ENCODE results near the gene MDH1B. TPM values are rescaled to one million over a fixed set of nuclear protein-coding genes. Genes with fewer than 3 reads are reported as not detected.

MDH1B gene
- total RNA-seq, 2 experiments from 2014 or later = 0.25 to 0.31 TPM

- H3K27me3 ChIP-seq (ENCODE audit: control insufficient read depth in 1 of 2, insufficient read depth in 2 of 2, low read length in 2 of 2) = peaks cover 2 to 7% of the 10 kb centered on the region in 2 experiments
- H3K4me3 ChIP-seq (ENCODE audit: low read length) = no peak overlapping the region
- H3K36me3 Mint-ChIP-seq (ENCODE audit: low read depth) = no peaks in the 10 kb centered on the region
- POLR2A ChIA-PET = no interaction called here
- intact Hi-C loops (cut with DNase I, micrococcal nuclease) = no loop called here
- H3K27me3 Mint-ChIP-seq = peaks cover 23% of the 10 kb centered on the region
- no peak for TF ChIP-seq CTCF (IDR thresholded peaks at IDR 0.05)
- peaks cover 0 to 3% of the 10 kb centered on the region in 2 experiments for H3K9me3 ChIP-seq (ENCODE audit: control insufficient read depth in 1 of 2, insufficient read depth in 1 of 2, low read length in 2 of 2)
- H3K4me1 ChIP-seq (ENCODE audit: insufficient read depth, low read length) = no peaks in the 10 kb centered on the region
- no peak overlapping the region for H3K27ac Mint-ChIP-seq
- H3K36me3 ChIP-seq (ENCODE audit: insufficient read depth, low read length) = no peaks in the 10 kb centered on the region
- DNase-seq (no peak), ATAC-seq (ENCODE audit: poor library complexity) (no peak)
- H3K4me1 Mint-ChIP-seq (ENCODE audit: low read depth) = no peaks in the 10 kb centered on the region
- H3K4me3 Mint-ChIP-seq = no peak overlapping the region
- no peak overlapping the region for H3K27ac ChIP-seq (ENCODE audit: low read depth in 1 of 2, low read length in 2 of 2)
- CTCF ChIA-PET = no interaction called here
- H3K9me3 Mint-ChIP-seq = no peaks in the 10 kb centered on the region
These were observed 31.8 kb downstream of the MDH1B start for GRCh38 chr2:206733341-206733740.

DNA sequence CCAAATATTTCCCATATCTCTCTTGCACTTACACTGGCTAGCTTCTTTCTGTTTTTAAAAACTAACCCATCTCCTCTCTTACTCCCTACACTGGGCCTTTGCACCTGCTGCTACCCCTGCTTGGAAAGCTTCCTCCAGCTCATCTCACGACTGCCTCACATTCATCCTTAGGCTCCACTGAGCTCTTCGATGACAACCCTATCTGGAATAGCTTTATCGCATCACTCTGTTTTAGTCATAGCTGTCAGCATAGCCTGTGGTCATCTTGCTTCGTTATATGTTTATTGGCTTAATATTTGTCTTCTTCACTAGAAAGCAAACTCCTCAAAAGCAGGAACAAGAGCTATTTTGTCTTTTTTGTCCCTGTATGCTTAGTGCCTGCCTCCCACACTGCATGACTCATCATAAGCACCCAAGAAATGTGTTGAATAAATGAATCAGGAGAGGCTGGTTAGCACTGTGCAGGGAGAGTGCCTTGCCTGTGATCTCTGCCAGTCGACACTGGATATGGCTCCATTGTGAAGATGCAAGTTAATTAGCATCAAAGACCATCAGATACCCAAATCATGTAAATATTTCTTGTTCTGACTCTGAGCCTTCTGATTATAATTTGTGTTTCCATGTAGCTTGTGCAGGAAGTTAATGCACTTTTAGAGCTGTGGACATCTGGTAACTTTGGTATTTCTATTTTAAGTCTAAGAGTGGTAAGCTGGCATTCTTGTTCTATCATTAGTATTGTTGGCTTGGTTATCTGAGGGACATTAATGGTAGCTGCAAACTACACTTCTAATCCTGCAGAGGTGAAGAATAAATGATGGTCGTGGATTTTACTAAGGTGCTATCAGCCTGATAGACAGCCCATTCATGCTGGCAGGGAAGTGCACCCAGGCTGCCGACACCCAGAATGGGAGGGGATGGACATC, 36.6 kb downstream of the MDH1B start:
- DNase-seq = no peak
- no peaks in the 10 kb centered on the region for H3K36me3 Mint-ChIP-seq (ENCODE audit: low read depth)
- Histone ChIP-seq H3K4me3 (ENCODE audit: low read length) (no peak overlapping the region), H3K4me1 (ENCODE audit: insufficient read depth, low read length) (no peaks in the 10 kb centered on the region), H3K27ac (ENCODE audit: low read depth in 1 of 2, low read length in 2 of 2) (no peak overlapping the region), H3K9me3 (ENCODE audit: control insufficient read depth in 1 of 2, insufficient read depth in 1 of 2, low read length in 2 of 2) (peaks cover 0 to 3% of the 10 kb centered on the region in 2 experiments), H3K27me3 (ENCODE audit: control insufficient read depth in 1 of 2, insufficient read depth in 2 of 2, low read length in 2 of 2) (peaks cover 3 to 7% of the 10 kb centered on the region in 2 experiments), H3K36me3 (ENCODE audit: insufficient read depth, low read length) (no peaks in the 10 kb centered on the region)
- ATAC-seq (ENCODE audit: poor library complexity) = no peak
- peaks cover 41% of the 10 kb centered on the region for H3K27me3 Mint-ChIP-seq
- H3K27ac Mint-ChIP-seq = no peak overlapping the region
- CTCF ChIA-PET = no interaction called here
- H3K9me3 Mint-ChIP-seq = no peaks in the 10 kb centered on the region
- no peak overlapping the region for H3K4me3 Mint-ChIP-seq
- POLR2A ChIA-PET = no interaction called here
- intact Hi-C loops (cut with DNase I, micrococcal nuclease) = no loop called here
- no peaks in the 10 kb centered on the region for H3K4me1 Mint-ChIP-seq (ENCODE audit: low read depth)
- TF ChIP-seq CTCF (IDR thresholded peaks at IDR 0.05) = no peak

DNA sequence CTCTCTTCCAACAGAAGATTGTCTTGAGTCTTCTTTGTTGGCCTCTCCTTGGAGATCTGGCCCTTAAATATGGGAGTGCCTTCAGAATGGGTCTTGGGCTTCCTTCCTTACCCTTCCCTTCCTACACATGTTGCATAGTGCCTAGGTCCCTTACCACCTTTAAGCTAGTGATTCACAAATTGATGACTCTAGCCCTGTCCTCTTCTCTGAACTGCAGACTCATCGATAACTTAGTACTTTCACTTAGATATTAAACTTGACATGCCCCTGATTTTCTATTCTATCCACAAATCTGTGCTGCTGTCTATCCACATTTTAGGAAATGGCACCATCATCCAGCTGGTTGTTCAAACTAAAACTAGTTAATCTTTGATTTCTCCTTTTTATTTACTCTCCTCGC, 37.8 kb downstream of the MDH1B start:
- H3K4me3 Mint-ChIP-seq = no peak overlapping the region
- ATAC-seq (ENCODE audit: poor library complexity) = no peak
- intact Hi-C loops (cut with DNase I, micrococcal nuclease) = no loop called here
- Histone ChIP-seq H3K9me3 (ENCODE audit: control insufficient read depth in 1 of 2, insufficient read depth in 1 of 2, low read length in 2 of 2) (peaks cover 0 to 3% of the 10 kb centered on the region in 2 experiments), H3K27ac (ENCODE audit: low read depth in 1 of 2, low read length in 2 of 2) (no peak overlapping the region), H3K27me3 (ENCODE audit: control insufficient read depth in 1 of 2, insufficient read depth in 2 of 2, low read length in 2 of 2) (peaks cover 3 to 7% of the 10 kb centered on the region in 2 experiments), H3K4me3 (ENCODE audit: low read length) (no peak overlapping the region), H3K36me3 (ENCODE audit: insufficient read depth, low read length) (no peaks in the 10 kb centered on the region), H3K4me1 (ENCODE audit: insufficient read depth, low read length) (no peaks in the 10 kb centered on the region)
- no peak overlapping the region for H3K27ac Mint-ChIP-seq
- CTCF ChIA-PET = no interaction called here
- no peak for DNase-seq
- POLR2A ChIA-PET = no interaction called here
- peaks cover 41% of the 10 kb centered on the region for H3K27me3 Mint-ChIP-seq
- H3K4me1 Mint-ChIP-seq (ENCODE audit: low read depth) = no peaks in the 10 kb centered on the region
- TF ChIP-seq CTCF (IDR thresholded peaks at IDR 0.05) = no peak
- H3K36me3 Mint-ChIP-seq (ENCODE audit: low read depth) = no peaks in the 10 kb centered on the region
- peaks cover under 1% of the 10 kb centered on the region for H3K9me3 Mint-ChIP-seq
